PC-9 (cell line): ENCODE results near the gene PXT1. TPM values are rescaled to one million over a fixed set of nuclear protein-coding genes. Genes with fewer than 3 reads are reported as not detected.

Source experiments
- BruUV-seq: library from RNA; stranded (reverse); fragments of 400-500 nt; replicated peaks from 2 replicates; lab custom pipeline; 2021; lab: Mats Ljungman, UMichigan
- CTCF ChIA-PET: fragments of 300-600 bp; sonication (Branson Sonifier 250); formaldehyde crosslinking; loops from one replicate; lab custom pipeline; 2022; ENCODE audit warnings: antibody characterized with exemption; lab: Charles Lee
- POLR2A ChIA-PET: fragments of 300-600 bp; sonication (Branson Sonifier 250); formaldehyde crosslinking; loops from one replicate; lab custom pipeline; 2022; ENCODE audit warnings: antibody characterized with exemption; ENCODE audit not compliant: unreplicated experiment; lab: Charles Lee
- DNase-seq, 2 experiments: peaks; one replicate each; pipeline versions ENCODE4 v3.0.0 to v3.0.0-alpha.2; 2015 to 2022; ENCODE audit warnings: mixed read lengths in 1 of 2
- H2AFZ ChIP-seq: fragments of 200-600 bp; sonication (generic); 2 replicates; pipeline ENCODE4 v1.8.1; 2017; ENCODE audit warnings: antibody characterized with exemption
- H3F3A ChIP-seq: fragments of 200-600 bp; sonication (generic); 2 replicates; pipeline ENCODE4 v1.8.1; 2017; ENCODE audit warnings: antibody characterized with exemption, mild to moderate bottlenecking, low read depth; ENCODE audit not compliant: insufficient read depth
- H3K27ac ChIP-seq: fragments of 200-600 bp; sonication (generic); 2 replicates; pipeline ENCODE4 v1.6.1; 2016; ENCODE audit warnings: mixed run types
- H3K27me3 ChIP-seq: fragments of 200-600 bp; sonication (generic); 2 replicates; pipeline ENCODE4 v1.6.1; 2016; ENCODE audit warnings: low read depth, mixed run types; ENCODE audit not compliant: insufficient read depth
- H3K36me3 ChIP-seq: fragments of 200-600 bp; sonication (generic); 2 replicates; pipeline ENCODE4 v1.6.1; 2016; ENCODE audit warnings: low read depth, mixed run types
- H3K4me1 ChIP-seq: fragments of 200-600 bp; sonication (generic); replicated peaks from 2 replicates; pipeline ENCODE4 v1.6.1; 2016; ENCODE audit warnings: mixed run types; ENCODE audit not compliant: insufficient read depth
- H3K4me2 ChIP-seq: fragments of 200-600 bp; sonication (generic); 2 replicates; pipeline ENCODE4 v1.6.1; 2017; ENCODE audit warnings: mixed run types
- H3K4me3 ChIP-seq: fragments of 200-600 bp; sonication (generic); 2 replicates; pipeline ENCODE4 v1.6.1; 2016; ENCODE audit warnings: mixed run types
- H3K79me2 ChIP-seq: fragments of 200-600 bp; sonication (generic); 2 replicates; pipeline ENCODE4 v1.6.1; 2017; ENCODE audit warnings: low read depth, mixed run types
- H3K9me2 ChIP-seq: fragments of 200-600 bp; sonication (generic); 2 replicates; pipeline ENCODE4 v1.8.1; 2017; ENCODE audit warnings: mild to moderate bottlenecking; ENCODE audit not compliant: insufficient read depth
- H3K9me3 ChIP-seq: fragments of 200-600 bp; sonication (generic); 2 replicates; pipeline ENCODE4 v1.8.1; 2016; ENCODE audit warnings: low read depth; ENCODE audit not compliant: insufficient read depth
- H4K20me1 ChIP-seq: fragments of 200-600 bp; sonication (generic); 2 replicates; pipeline ENCODE4 v1.8.1; 2017; ENCODE audit not compliant: insufficient read depth
- CTCF ChIP-seq: fragments of 200-600 bp; sonication (generic); conservative IDR thresholded peaks from 2 replicates; pipeline ENCODE4 v1.6.1; 2017; ENCODE audit warnings: mixed run types, antibody characterized with exemption, mild to moderate bottlenecking, moderate library complexity
- EZH2 ChIP-seq: fragments of 200-600 bp; sonication (generic); IDR thresholded peaks from 2 replicates; pipeline ENCODE4 v1.8.0; 2017; ENCODE audit warnings: antibody characterized with exemption, low read depth
- intact Hi-C: fragments of 100-400 bp; cut with micrococcal nuclease; formaldehyde crosslinking; loops from one replicate; pipeline ENCODE4 v1.10.0; 2022; ENCODE audit not compliant: unreplicated experiment
- total RNA-seq: library from RNA; stranded (reverse); gene quantifications from 2 replicates; pipeline ENCODE4 v1.2.3, GENCODE V29; 2021

PXT1 gene
- total RNA-seq, 1 experiment from 2014 or later = not detected

DNA sequence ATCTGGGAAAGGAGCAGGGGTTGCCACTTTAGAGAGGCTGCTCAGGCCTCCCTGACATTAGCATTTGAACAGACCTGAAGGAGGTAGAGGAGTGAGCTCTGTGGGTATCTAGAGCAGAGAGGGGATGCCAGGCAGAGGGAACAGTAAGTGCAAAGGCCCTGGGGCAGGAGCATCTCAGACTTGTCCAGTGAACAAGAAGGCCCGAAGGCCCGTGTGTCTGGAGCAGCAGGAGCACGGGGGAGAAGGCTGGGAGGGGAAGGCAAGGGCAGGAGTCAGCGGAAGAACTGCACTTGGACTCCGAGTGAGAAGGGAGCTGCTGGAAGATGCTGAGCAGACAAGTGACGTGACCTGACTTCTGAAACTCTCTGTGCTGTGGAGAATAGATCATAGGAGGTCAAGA lies 70.6 kb downstream of the PXT1 start:
- Histone ChIP-seq H3K4me1 (peaks cover 26% of the 10 kb centered on the region), H3K79me2 (no peaks in the 10 kb centered on the region), H3K4me2 (no peak overlapping the region), H4K20me1 (no peaks in the 10 kb centered on the region), H3K9me2 (no peaks in the 10 kb centered on the region), H3K36me3 (no peaks in the 10 kb centered on the region), H3K4me3 (no peak overlapping the region), H3K27me3 (no peaks in the 10 kb centered on the region), H2AFZ (no peak overlapping the region), H3K9me3 (no peaks in the 10 kb centered on the region), H3F3A (peaks cover 25% of the 10 kb centered on the region), H3K27ac (no peak overlapping the region)
- no TSS peak for BruUV-seq
- DNase-seq = no peak
- POLR2A ChIA-PET = interaction anchor here (0.8 kb wide), 1 partner anchor 876 kb away, joined by 21 read pairs; no protein-coding TSS in a partner anchor
- CTCF ChIA-PET = no interaction called here
- TF ChIP-seq CTCF (no peak), EZH2 (no peak)
- intact Hi-C loops = no loop called here

- no peak for TF ChIP-seq EZH2
- TF ChIP-seq CTCF = no peak
- Histone ChIP-seq H4K20me1 (no peaks in the 10 kb centered on the region), H2AFZ (no peak overlapping the region), H3K79me2 (no peaks in the 10 kb centered on the region), H3K4me1 (peaks cover 26% of the 10 kb centered on the region), H3K9me2 (no peaks in the 10 kb centered on the region), H3K27ac (no peak overlapping the region), H3K27me3 (no peaks in the 10 kb centered on the region), H3K9me3 (no peaks in the 10 kb centered on the region), H3F3A (peaks cover 25% of the 10 kb centered on the region), H3K36me3 (no peaks in the 10 kb centered on the region), H3K4me2 (no peak overlapping the region), H3K4me3 (no peak overlapping the region)
- ChIA-PET CTCF (no interaction called here), POLR2A (no interaction called here)
- intact Hi-C loops = no loop called here
- BruUV-seq = no TSS peak
- DNase-seq = no peak
These were observed 71.4 kb downstream of the PXT1 start for GRCh38 chr6:36371211-36371610.

GRCh38 chr6:36370638-36371037 lies 72.0 kb downstream of the PXT1 start:
- H3K36me3 ChIP-seq = no peaks in the 10 kb centered on the region
- H3F3A ChIP-seq = peaks cover 25% of the 10 kb centered on the region
- POLR2A ChIA-PET = no interaction called here
- no peaks in the 10 kb centered on the region for H3K9me3 ChIP-seq
- no peak for DNase-seq
- H3K27ac ChIP-seq = no peak overlapping the region
- no TSS peak for BruUV-seq
- no peaks in the 10 kb centered on the region for H3K79me2 ChIP-seq
- intact Hi-C loops = no loop called here
- H3K4me3 ChIP-seq = no peak overlapping the region
- TF ChIP-seq EZH2 = no peak
- no peak for TF ChIP-seq CTCF
- no peak overlapping the region for H2AFZ ChIP-seq
- no peaks in the 10 kb centered on the region for H3K9me2 ChIP-seq
- H3K27me3 ChIP-seq = no peaks in the 10 kb centered on the region
- no peaks in the 10 kb centered on the region for H4K20me1 ChIP-seq
- no peak overlapping the region for H3K4me2 ChIP-seq
- CTCF ChIA-PET = no interaction called here
- peaks cover 26% of the 10 kb centered on the region for H3K4me1 ChIP-seq
